ENCODE measurements around the gene NOLC1. TPM values are rescaled to one million over a fixed set of nuclear protein-coding genes. Genes with fewer than 3 reads are reported as not detected.
A peak's percentile ranks its signal among the peaks of the same experiment; 100 is the strongest.
"Not testable (repeated sequence)": the region's sequence is repeated elsewhere in the genome, so short reads cannot be mapped to it uniquely, and the experiment has no call there.

NOLC1 gene
- total RNA-seq, 2 donors from 2014 or later: 26.3 to 37.6 TPM

DNA sequence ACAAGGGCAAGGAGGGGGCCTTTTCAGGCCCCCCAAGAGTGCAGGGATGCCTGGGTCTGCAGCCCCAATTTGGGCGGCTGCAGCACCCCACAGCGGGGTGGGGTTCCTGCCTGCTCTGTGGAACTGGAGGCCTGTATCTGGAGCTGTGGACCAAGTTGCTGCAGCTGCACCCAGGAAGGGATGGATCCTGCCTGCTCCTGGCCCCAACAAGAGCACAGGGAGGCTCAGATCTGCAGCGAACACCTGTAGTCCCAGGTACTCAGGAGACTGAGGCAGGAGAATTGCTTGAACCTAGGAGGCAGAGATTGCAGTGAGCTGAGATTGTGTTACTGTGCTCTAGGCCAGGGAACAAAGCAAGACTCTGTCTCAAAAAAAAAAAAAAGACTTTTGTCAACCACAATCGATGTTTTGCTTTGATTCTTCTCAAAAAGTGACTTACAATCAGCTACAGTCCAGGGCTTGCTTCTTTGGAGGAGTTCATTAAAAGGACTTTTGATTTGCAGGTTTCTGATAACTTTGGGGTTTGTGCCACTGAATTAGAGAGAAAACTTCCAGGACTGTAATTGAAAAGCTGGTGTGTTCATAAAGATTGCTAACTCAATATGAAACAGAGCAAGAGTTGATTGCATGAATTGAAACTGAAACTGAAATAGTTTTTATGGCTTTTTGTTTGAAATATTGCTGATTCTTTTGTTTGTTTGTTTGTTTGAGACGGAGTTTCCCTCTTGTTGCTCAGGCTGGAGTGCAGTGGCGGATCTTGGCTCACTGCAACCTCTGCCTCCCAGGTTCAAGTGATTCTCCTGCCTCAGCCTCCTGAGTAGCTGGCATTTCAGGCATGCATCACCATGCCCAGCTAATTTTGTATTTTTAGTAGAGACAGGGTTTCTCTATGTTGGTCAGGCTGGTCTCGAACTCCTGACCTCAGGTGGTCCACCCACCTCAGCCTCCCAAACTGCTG, 37.0 kb downstream of the NOLC1 start:
- ATAC-seq; intact Hi-C loops (cut with DNase I); DNase-seq: not testable (repeated sequence)

DNA sequence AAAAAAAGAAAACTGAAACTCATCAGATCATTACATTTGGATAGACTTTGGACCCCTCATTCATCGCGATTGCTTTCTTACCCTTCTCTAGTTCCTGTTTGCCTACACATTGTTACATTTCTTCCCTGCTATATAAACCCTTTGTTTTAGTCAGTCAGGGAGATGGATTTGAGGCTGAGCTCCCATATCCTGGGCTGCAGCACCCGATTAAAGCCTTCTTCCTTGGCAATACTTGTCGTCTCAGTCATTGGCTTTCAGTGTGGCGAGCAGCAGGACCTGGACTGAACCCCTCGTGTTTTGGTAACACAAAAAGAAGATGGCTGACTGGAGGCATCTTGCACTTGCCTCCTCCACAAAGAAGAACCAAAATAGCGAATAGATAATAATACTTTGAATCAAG, 39.8 kb downstream of the NOLC1 start:
- ATAC-seq: no peak
- intact Hi-C loops (cut with DNase I): no loop called here
- DNase-seq: no peak

DNA sequence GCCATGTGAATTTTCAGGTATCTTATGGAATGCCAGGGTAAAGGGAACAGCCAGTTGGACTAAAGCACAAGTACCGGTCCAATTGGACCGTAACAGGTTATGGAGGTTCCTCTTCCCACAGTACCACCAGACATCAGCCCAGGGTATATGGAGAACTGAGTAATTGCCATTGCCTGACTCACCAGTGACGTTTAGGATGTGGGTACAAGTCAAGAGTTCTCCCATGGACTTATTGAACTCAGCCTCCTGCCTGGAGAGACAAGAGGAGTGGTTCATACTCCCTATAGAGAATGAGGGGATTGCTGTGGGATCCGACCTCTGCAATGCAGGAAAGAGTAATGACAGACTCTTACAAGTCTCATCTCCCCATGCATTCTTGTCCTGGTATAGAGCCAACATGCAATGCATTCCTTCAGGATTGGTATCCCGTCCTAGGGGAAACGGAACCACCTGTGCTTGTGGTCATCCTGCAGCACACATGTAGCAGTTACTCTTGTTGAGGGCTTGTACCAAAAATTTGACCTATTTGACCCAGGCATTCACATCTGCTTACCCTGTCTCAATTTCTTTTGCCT, 43.2 kb downstream of the NOLC1 start:
- no peak for ATAC-seq

DNA sequence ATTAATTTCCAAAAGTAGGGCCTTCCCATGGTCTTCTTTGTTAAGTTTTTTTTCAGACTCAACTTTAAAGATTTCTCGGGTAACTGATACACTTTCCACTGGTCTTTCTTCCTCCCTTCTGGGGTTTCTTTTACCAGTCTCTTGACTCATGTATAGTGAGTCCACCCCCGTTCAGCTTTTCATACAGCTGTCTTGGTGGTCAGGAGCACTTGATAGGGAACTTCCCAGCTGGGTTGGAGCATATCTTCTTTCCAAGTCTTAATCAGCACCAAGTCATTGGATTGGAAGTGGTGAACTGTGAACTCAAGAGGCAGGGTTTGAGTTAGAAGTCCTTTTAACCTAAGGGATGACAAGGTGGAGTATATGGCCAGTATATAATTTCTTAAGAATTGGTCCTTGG, 44.7 kb downstream of the NOLC1 start:
- no peak for DNase-seq
- intact Hi-C loops (cut with DNase I): no loop called here

More for the DNA sequence above, 43.2 kb downstream of the NOLC1 start:
- no peak for DNase-seq
- intact Hi-C loops (cut with DNase I): no loop called here

DNA sequence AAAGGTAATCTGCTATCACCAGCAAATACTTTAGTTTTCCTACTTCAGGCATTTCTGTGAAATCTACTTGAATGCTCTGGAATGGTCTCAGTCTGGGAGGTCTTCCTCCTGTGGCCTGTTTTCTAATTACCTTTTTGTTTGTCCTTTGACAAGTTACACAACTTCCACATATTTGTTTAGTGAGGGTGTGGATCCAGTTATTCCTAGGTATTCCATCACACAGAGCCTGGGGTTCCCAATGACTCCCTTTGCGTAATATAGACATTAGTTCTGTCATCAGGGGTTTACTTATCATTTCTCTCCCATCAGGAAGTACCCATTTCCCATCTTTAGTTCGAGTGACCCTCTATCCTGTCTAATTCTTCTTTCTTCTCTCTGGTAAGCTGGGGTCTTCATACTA, 45.8 kb downstream of the NOLC1 start:
- intact Hi-C loops (cut with DNase I): no loop called here
- DNase-seq: no peak
- no peak for ATAC-seq

More for the DNA sequence above, 44.7 kb downstream of the NOLC1 start:
- ATAC-seq: no peak

DNA sequence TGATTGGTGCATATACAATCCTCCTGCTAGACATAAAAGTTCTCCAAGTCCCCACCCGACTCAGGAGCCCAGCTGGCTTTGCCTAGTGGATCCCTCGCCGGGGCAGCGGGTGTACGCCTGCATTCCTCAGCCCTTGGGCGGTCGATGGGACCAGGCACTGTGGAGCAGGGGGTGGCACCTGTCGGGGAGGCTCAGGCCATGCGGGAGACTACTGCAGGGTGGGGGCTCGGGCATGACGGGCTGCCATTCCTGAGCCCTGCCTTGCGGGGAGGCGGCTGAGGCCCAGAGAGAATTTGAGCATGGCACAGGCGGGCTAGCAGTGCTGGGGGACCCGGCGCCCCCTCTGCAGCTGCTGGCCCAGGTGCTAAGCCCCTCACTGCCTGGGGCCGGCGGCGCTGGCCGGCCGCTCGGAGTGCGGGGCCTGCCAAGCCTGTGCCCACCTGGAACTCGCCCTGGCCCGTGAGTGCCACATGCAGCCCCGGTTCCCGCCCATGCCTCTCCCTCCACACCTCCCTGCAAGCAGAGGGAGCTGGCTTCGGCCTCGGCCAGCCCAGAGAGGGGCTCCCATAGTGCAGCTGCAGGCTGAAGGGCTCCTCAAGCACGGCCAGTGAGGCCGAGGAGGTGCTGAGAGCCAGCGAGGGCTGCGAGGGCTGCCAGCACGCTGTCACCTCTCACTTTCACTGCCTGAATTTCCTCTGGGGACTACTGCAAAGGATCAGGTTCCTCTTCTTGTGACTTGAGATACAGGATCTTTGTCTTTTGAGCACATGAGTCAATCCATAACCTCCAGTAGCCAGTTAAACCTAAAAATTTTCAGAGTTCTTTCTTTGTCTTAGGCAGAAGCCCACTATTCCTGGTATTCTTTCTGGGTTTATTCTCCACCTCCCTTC, 48.8 kb downstream of the NOLC1 start:
- DNase-seq (no peak), ATAC-seq (no peak)
- intact Hi-C loops (cut with DNase I): no loop called here

DNA sequence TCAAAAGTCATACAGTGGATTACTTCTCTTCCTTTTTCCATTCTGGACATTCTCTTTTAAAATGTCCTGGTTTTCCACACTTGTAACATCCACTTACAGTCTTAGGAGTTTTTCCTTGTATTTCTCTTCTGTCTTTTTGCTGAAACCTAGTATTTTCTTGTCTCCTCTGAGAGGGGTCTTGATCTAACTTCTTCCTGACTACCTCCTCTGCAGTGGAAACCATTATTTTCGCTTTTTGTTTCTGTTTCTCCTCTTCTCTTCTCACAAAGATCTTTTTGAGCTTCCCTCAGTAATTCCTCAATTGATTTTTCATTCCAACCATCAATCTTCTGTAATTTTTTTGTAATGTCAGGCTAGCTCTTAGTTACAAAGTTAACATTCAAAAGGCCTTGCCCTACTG, 50.2 kb downstream of the NOLC1 start:
- DNase-seq (no peak), ATAC-seq (no peak)
- intact Hi-C loops (cut with DNase I): no loop called here

DNA sequence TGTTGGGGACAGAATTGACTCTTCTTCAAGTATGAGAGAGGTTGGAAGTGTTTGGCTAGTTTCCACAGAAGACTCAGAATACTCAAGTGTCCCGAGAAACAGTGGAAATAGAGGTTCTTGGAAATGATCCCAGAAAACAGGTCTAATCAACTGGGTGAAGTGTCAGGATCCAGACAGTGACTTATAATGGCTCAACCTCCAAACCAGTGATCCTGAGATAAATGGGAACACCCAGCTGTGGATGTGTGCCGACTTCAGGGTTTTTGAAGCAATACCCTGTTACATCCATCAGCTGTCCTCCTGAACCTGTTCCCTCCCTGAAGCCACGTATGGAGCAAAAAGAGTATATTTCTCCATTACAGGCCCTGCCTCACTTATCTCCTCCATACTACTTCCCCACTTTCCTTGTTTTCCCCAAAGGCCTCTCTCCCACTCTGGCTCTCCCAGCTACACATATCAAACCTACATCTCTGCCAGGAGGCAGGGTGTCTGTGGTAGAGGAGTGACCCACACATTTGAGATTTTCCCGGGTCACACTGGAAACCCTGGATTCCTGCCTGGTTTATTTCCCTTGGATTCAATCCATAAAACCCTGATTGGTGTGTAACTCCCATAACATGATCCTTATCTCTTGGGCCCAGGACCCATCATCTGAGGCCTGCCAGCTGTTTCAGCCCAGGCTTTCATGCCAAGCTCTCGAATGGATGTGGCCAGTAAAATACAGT, 56.3 kb downstream of the NOLC1 start:
- intact Hi-C loops (cut with DNase I): no loop called here
- DNase-seq (no peak), ATAC-seq (peak; percentile 34 to 80)

DNA sequence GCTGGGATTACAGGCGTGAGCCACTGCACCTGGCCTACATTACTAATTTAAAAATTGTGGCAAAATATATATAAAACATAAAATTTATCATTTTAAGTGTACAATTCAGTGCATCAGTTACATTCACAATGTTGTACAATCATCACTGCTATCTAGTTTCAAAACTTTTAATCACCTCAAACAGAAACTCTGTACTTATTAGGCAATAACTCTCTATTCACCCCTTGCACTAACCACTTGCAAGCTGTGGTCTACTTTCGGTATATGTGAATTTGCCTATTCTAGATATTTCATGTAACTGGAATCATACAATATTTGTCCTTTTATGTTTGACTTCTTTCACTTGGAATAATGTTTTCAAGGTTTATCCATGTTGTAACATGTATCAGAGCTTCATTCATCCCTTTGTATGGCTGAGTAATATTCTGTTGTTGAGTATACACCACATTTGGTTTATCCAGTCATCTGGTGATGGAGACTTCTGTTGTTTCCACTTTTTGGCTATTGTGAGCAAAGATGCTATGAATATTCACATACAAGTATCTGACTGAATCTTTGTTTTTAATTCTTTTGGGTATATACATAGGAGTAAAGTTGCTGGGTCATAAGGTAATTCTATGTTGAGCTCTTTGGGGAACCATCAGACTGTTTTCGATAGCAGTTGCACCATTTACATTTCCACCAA, 59.6 kb downstream of the NOLC1 start:
- ATAC-seq: no peak
- DNase-seq: no peak
- intact Hi-C loops (cut with DNase I): no loop called here

Other genes with a start within 250 kb of the NOLC1 start
- gene ARMH3, start 96.2 kb upstream of the NOLC1 start, total RNA-seq: 10 to 100 TPM; 28.8 to 33.7 TPM
- 10 to 100 TPM; 10.1 to 12.1 TPM for gene HPS6, start 87.0 kb upstream of the NOLC1 start, total RNA-seq
- gene LDB1, start 32.0 kb upstream of the NOLC1 start, total RNA-seq: 10 to 100 TPM; 44.3 to 48.6 TPM
- gene PPRC1, start 19.3 kb upstream of the NOLC1 start, total RNA-seq: 10 to 100 TPM; 11.2 to 29.5 TPM
- gene ELOVL3, start 73.9 kb downstream of the NOLC1 start, total RNA-seq: 1 to 10 TPM in 1 of 2 donors, not detected in 1; 1.3 TPM
- not detected for gene PITX3, start 89.1 kb downstream of the NOLC1 start, total RNA-seq
- gene GBF1, start 93.1 kb downstream of the NOLC1 start, total RNA-seq: 10 to 100 TPM; 27.6 to 32.4 TPM
- 10 to 100 TPM; 16.1 to 24.9 TPM for gene NFKB2, start 243.3 kb downstream of the NOLC1 start, total RNA-seq